ENCODE measurements around the gene AADAC.
"Not testable (repeated sequence)": the region's sequence is repeated elsewhere in the genome, so short reads cannot be mapped to it uniquely, and the experiment has no call there.

Gene AADAC

GRCh38 chr3:151798466-151798865, 15.4 kb upstream of the AADAC start:
- no peak for DNase-seq

GRCh38 chr3:151800431-151800830, 13.5 kb upstream of the AADAC start:
- DNase-seq: no peak

- no peak for DNase-seq
Measured at GRCh38 chr3:151804267-151804666, 9.6 kb upstream of the AADAC start.

GRCh38 chr3:151806838-151807237, 7.1 kb upstream of the AADAC start:
- DNase-seq: no peak

- not testable (repeated sequence) for DNase-seq
Measured at GRCh38 chr3:151808926-151809325, 5.0 kb upstream of the AADAC start.

GRCh38 chr3:151811474-151811873, 2.4 kb upstream of the AADAC start:
- no peak for DNase-seq

GRCh38 chr3:151814588-151814987, 672 bp downstream of the AADAC start:
- DNase-seq: no peak

- no peak for DNase-seq
Measured at GRCh38 chr3:151816091-151816604, 2.2 kb downstream of the AADAC start.

- no peak for DNase-seq
Measured at GRCh38 chr3:151817473-151817872, 3.6 kb downstream of the AADAC start.

- no peak for DNase-seq
Measured at GRCh38 chr3:151818361-151818760, 4.4 kb downstream of the AADAC start.

- DNase-seq: no peak
Measured at GRCh38 chr3:151819910-151820309, 6.0 kb downstream of the AADAC start.

- DNase-seq: no peak
Measured at GRCh38 chr3:151827816-151828215, 13.9 kb downstream of the AADAC start.

- no peak for DNase-seq
Measured at GRCh38 chr3:151835751-151836525, 22.0 kb downstream of the AADAC start.

- no peak for DNase-seq
Measured at GRCh38 chr3:151837057-151837456, 23.1 kb downstream of the AADAC start.

GRCh38 chr3:151838574-151839312, 24.8 kb downstream of the AADAC start:
- no peak for DNase-seq

- no peak for DNase-seq
Measured at GRCh38 chr3:151839313-151839631, 25.4 kb downstream of the AADAC start.

GRCh38 chr3:151841801-151842200, 27.9 kb downstream of the AADAC start:
- DNase-seq: no peak

- no peak for DNase-seq
Measured at GRCh38 chr3:151843275-151843674, 29.4 kb downstream of the AADAC start.

GRCh38 chr3:151845306-151845905, 31.5 kb downstream of the AADAC start:
- no peak for DNase-seq

GRCh38 chr3:151850065-151850464, 36.1 kb downstream of the AADAC start:
- not testable (repeated sequence) for DNase-seq

GRCh38 chr3:151852074-151852811, 38.3 kb downstream of the AADAC start:
- no peak for DNase-seq

- no peak for DNase-seq
Measured at GRCh38 chr3:151856118-151856517, 42.2 kb downstream of the AADAC start.

GRCh38 chr3:151856641-151857040, 42.7 kb downstream of the AADAC start:
- DNase-seq: no peak

Data from activated effector memory CD4-positive, alpha-beta T cell treated with anti-CD3 and anti-CD28 coated beads, Interleukin-2, amount 50 U/mL, for 16 hours (primary cell).